SK-N-SH (cell line): ENCODE data around the gene SLCO3A1. TPM values are rescaled to one million over a fixed set of nuclear protein-coding genes. Genes with fewer than 3 reads are reported as not detected.

ENCODE experiments used
- CTCF ChIA-PET: fragments of 300-600, 350-600 bp; formaldehyde crosslinking; extraction: SDS; loops from one replicate; lab custom pipeline; 2021; lab: Yijun Ruan, JAX
- POLR2A ChIA-PET: fragments of 350-600 bp; sonication (Branson Sonifier 250); formaldehyde crosslinking; extraction: SDS; loops from one replicate; lab custom pipeline; 2020; ENCODE audit warnings: antibody characterized with exemption, inconsistent platforms; lab: Yijun Ruan, JAX
- DNase-seq: peaks from one replicate; pipeline ENCODE4 v3.0.0; 2012
- H2AFZ ChIP-seq: fragments of 200-600 bp; sonication (generic); 2 replicates; pipeline ENCODE4 v1.8.1; 2016; ENCODE audit warnings: antibody characterized with exemption, mild to moderate bottlenecking, low read depth
- H3F3A ChIP-seq: fragments of 200-600 bp; sonication (generic); replicated peaks from 2 replicates; pipeline ENCODE3; 2016; ENCODE audit warnings: antibody characterized with exemption, mild to moderate bottlenecking; ENCODE audit not compliant: insufficient read depth
- H3K27ac ChIP-seq, 2 experiments: fragments of 200-500 bp in 1 of 2; fragments of 200-600 bp in 1 of 2; sonication (Bioruptor generic) in 1 of 2; sonication (generic), shearing (Covaris generic) in 1 of 2; 2 replicates each; pipeline versions ENCODE4 v1.5.1 to v1.6.1; 2014 to 2016; ENCODE audit warnings: low read depth in 2 of 2, inconsistent platforms in 1 of 2, low read length in 1 of 2, mild to moderate bottlenecking in 1 of 2, mixed read lengths in 1 of 2
- H3K27me3 ChIP-seq: fragments of 200-600 bp; sonication (generic), shearing (Covaris generic); 2 replicates; pipeline ENCODE4 v1.6.1; 2016; ENCODE audit warnings: mixed run types; ENCODE audit not compliant: insufficient read depth
- H3K36me3 ChIP-seq, 2 experiments: fragments of 200-500 bp in 1 of 2; fragments of 200-600 bp in 1 of 2; sonication (Bioruptor generic) in 1 of 2; sonication (generic) in 1 of 2; replicated peaks in 1 of 2; 2 replicates each; pipeline versions ENCODE3 to v1.5.1; 2014 to 2016; ENCODE audit warnings: low read length in 1 of 2, mild to moderate bottlenecking in 1 of 2; ENCODE audit not compliant: insufficient read depth in 2 of 2, control insufficient read depth in 1 of 2
- H3K4me1 ChIP-seq, 2 experiments: fragments of 200-500 bp in 1 of 2; fragments of 200-600 bp in 1 of 2; sonication (Bioruptor generic) in 1 of 2; sonication (generic), shearing (Covaris generic) in 1 of 2; 2 replicates each; pipeline versions ENCODE4 v1.5.1 to v1.6.1; 2014 to 2016; ENCODE audit warnings: low read depth in 1 of 2, low read length in 1 of 2, mixed run types in 1 of 2; ENCODE audit not compliant: insufficient read depth in 2 of 2, control insufficient read depth in 1 of 2
- H3K4me2 ChIP-seq: fragments of 200-600 bp; sonication (generic), shearing (Covaris generic); 2 replicates; pipeline ENCODE4 v1.6.1; 2017; ENCODE audit warnings: mixed run types
- H3K4me3 ChIP-seq, 2 experiments: fragments of 200-500 bp in 1 of 2; fragments of 200-600 bp in 1 of 2; sonication (Bioruptor generic) in 1 of 2; sonication (generic), shearing (Covaris generic) in 1 of 2; 2 replicates each; pipeline versions ENCODE4 v1.5.1 to v1.8.1; 2014 to 2016; ENCODE audit warnings: low read depth in 2 of 2, inconsistent platforms in 1 of 2, low read length in 1 of 2, mild to moderate bottlenecking in 1 of 2, mixed read lengths in 1 of 2, moderate library complexity in 1 of 2
- H3K79me2 ChIP-seq: fragments of 200-600 bp; sonication (generic); 2 replicates; pipeline ENCODE4 v1.8.1; 2017; ENCODE audit warnings: mild to moderate bottlenecking; ENCODE audit not compliant: insufficient read depth
- H3K9ac ChIP-seq: fragments of 200-600 bp; sonication (generic); 2 replicates; pipeline ENCODE4 v1.6.1; 2017; ENCODE audit warnings: mixed run types
- H3K9me2 ChIP-seq: fragments of 200-600 bp; sonication (generic); 2 replicates; pipeline ENCODE4 v1.6.1; 2017; ENCODE audit warnings: mixed run types
- H3K9me3 ChIP-seq: fragments of 200-600 bp; sonication (generic); 2 replicates; pipeline ENCODE4 v1.6.1; 2017; ENCODE audit warnings: mixed run types, mild to moderate bottlenecking, moderate library complexity
- H4K20me1 ChIP-seq: fragments of 200-600 bp; sonication (generic); 2 replicates; pipeline ENCODE4 v1.6.1; 2017; ENCODE audit warnings: mild to moderate bottlenecking, mixed run types; ENCODE audit not compliant: insufficient read depth
- CHD2 ChIP-seq: fragments of 150-350 bp; IDR thresholded peaks from 2 replicates; pipeline ENCODE4 v1.6.1; 2018; ENCODE audit warnings: low read length; ENCODE audit not compliant: partially characterized antibody
- CTCF ChIP-seq: fragments of 200-600 bp; sonication (generic); IDR thresholded peaks from 2 replicates; pipeline ENCODE4 v1.6.1; 2017; ENCODE audit warnings: antibody characterized with exemption, mild to moderate bottlenecking, moderate library complexity
- ELF1 ChIP-seq: IDR thresholded peaks from 2 replicates; pipeline ENCODE4 v1.4.0; 2012
- EZH2phosphoT487 ChIP-seq: fragments of 200-600 bp; sonication (generic); IDR thresholded peaks from 2 replicates; pipeline ENCODE4 v1.6.1; 2017; ENCODE audit warnings: low read depth, mixed run types, mild to moderate bottlenecking, antibody characterized with exemption, moderate library complexity, borderline replicate concordance
- FOXJ3 ChIP-seq: sonication (generic); formaldehyde crosslinking; IDR thresholded peaks from 2 replicates; pipeline ENCODE4 v1.5.1; 2020; ENCODE audit warnings: mild to moderate bottlenecking, missing genetic modification reagents
- FOXM1 ChIP-seq: IDR thresholded peaks from 2 replicates; pipeline ENCODE4 v1.4.0; 2012; ENCODE audit warnings: low read depth, mild to moderate bottlenecking
- GATA2 ChIP-seq: sonication (generic); formaldehyde crosslinking; IDR thresholded peaks from 2 replicates; pipeline ENCODE4 v1.5.0; 2020; ENCODE audit warnings: mild to moderate bottlenecking, missing genetic modification reagents
- IRF3 ChIP-seq: fragments of 150-350 bp; IDR thresholded peaks from 2 replicates; pipeline ENCODE4 v1.6.1; 2016; ENCODE audit warnings: mild to moderate bottlenecking, low read depth, low read length
- JUND ChIP-seq: IDR thresholded peaks from 2 replicates; pipeline ENCODE4 v1.4.0; 2012
- MEF2A ChIP-seq: IDR thresholded peaks from 2 replicates; pipeline ENCODE4 v1.4.0; 2012; ENCODE audit warnings: low read depth, borderline replicate concordance
- NFIC ChIP-seq: IDR thresholded peaks from 2 replicates; pipeline ENCODE4 v1.4.0; 2012; ENCODE audit warnings: borderline replicate concordance
- RCOR1 ChIP-seq: fragments of 150-350 bp; IDR thresholded peaks from 2 replicates; pipeline ENCODE4 v1.6.1; 2017; ENCODE audit warnings: antibody characterized with exemption, low read length
- RFX5 ChIP-seq: IDR thresholded peaks from 2 replicates; pipeline ENCODE4 v1.6.1; 2012; ENCODE audit warnings: mild to moderate bottlenecking, improper control_type of control experiment, low read length
- RXRA ChIP-seq: IDR thresholded peaks from 2 replicates; pipeline ENCODE4 v1.4.0; 2012; ENCODE audit warnings: low read depth, mild to moderate bottlenecking, borderline replicate concordance
- TAF1 ChIP-seq: IDR thresholded peaks from 2 replicates; pipeline ENCODE4 v1.6.1; 2012; ENCODE audit warnings: low read depth, mild to moderate bottlenecking, low read length, moderate library complexity, borderline replicate concordance
- TCF12 ChIP-seq: IDR thresholded peaks from 2 replicates; pipeline ENCODE4 v1.4.0; 2012
- USF2 ChIP-seq: fragments of 150-350 bp; IDR thresholded peaks from 2 replicates; pipeline ENCODE4 v1.6.1; 2017; ENCODE audit warnings: antibody characterized with exemption, low read length, low read depth, borderline replicate concordance
- ZBTB33 ChIP-seq: IDR thresholded peaks from 2 replicates; pipeline ENCODE4 v1.4.0; 2012; ENCODE audit warnings: low read depth, borderline replicate concordance
- WGBS: methylation state at CpG from one replicate; pipeline ENCODE4 v1.1.6; 2017; ENCODE audit warnings: low lambda C conversion rate; 5-methylcytosine and 5-hydroxymethylcytosine counted together
- polyA plus RNA-seq, 3 experiments: library from polyadenylated mRNA; depleted of rRNA; stranded (reverse); fragments of >200 nt; gene quantifications; 2 replicates each; pipeline ENCODE4 v1.2.3, GENCODE V29; 2012

Gene SLCO3A1
- polyA plus RNA-seq, 1 of the 3 experiments (the other 2 are of a cell fraction) = 19.7 TPM

GRCh38 chr15:91939403-91939831, 85.9 kb downstream of the SLCO3A1 start:
- ChIA-PET POLR2A (no interaction called here), CTCF (interaction anchor here (1.3 kb wide), 2 partner anchors 9 to 139 kb away, joined by 3 to 4 read pairs; no protein-coding TSS in a partner anchor)
- WGBS = 92% methylated on average over 8 of the region's 8 CpGs
- H3K9me2 ChIP-seq = no peaks in the 10 kb centered on the region
- no peaks in the 10 kb centered on the region for H3F3A ChIP-seq
- no peak for TF ChIP-seq GATA2 (CRISPR knock-in tag)
- TF ChIP-seq JUND = no peak
- TF ChIP-seq FOXJ3 (CRISPR knock-in tag) = no peak
- no peak for TF ChIP-seq RFX5
- no peak for TF ChIP-seq IRF3
- no peak for TF ChIP-seq ELF1
- no peak for TF ChIP-seq USF2
- no peak for TF ChIP-seq RXRA
- no peak for TF ChIP-seq ZBTB33
- TF ChIP-seq RCOR1 = no peak
- TF ChIP-seq TAF1 = no peak
- no peak overlapping the region for H3K4me3 ChIP-seq
- no peaks in the 10 kb centered on the region for H3K36me3 ChIP-seq
- no peak for DNase-seq
- no peak overlapping the region for H3K27ac ChIP-seq
- H2AFZ ChIP-seq = no peak overlapping the region
- no peak overlapping the region for H3K4me2 ChIP-seq
- peaks cover 4 to 12% of the 10 kb centered on the region in 2 experiments; a peak in 2 of 4 replicates for H3K4me1 ChIP-seq
- H4K20me1 ChIP-seq = no peaks in the 10 kb centered on the region
- peaks cover 19% of the 10 kb centered on the region for H3K79me2 ChIP-seq
- H3K27me3 ChIP-seq = no peaks in the 10 kb centered on the region
- H3K9me3 ChIP-seq = no peaks in the 10 kb centered on the region
- H3K9ac ChIP-seq = no peak overlapping the region

GRCh38 chr15:91940496-91941381, 87.2 kb downstream of the SLCO3A1 start:
- TF ChIP-seq FOXJ3 (CRISPR knock-in tag) (no peak), ZBTB33 (no peak), MEF2A (no peak), RFX5 (no peak), EZH2phosphoT487 (no peak), TCF12 (no peak), CTCF (no peak), NFIC (no peak), CHD2 (no peak), FOXM1 (no peak)
- peaks cover 23% of the 10 kb centered on the region for H3K79me2 ChIP-seq

More at GRCh38 chr15:91940496-91941381, 87.2 kb downstream of the SLCO3A1 start:
- Histone ChIP-seq H3K36me3 (no peaks in the 10 kb centered on the region), H3K9ac (no peak overlapping the region), H2AFZ (no peak overlapping the region), H3K4me2 (no peak overlapping the region), H3F3A (no peaks in the 10 kb centered on the region), H3K4me1 (peaks cover 4 to 12% of the 10 kb centered on the region in 2 experiments; a peak in 2 of 4 replicates), H3K9me2 (no peaks in the 10 kb centered on the region), H4K20me1 (no peaks in the 10 kb centered on the region), H3K9me3 (no peaks in the 10 kb centered on the region), H3K4me3 (no peak overlapping the region), H3K27ac (no peak overlapping the region), H3K27me3 (no peaks in the 10 kb centered on the region)
- DNase-seq = peak; percentile 45
- POLR2A ChIA-PET = no interaction called here
- WGBS = 80% methylated on average over 8 of the region's 8 CpGs
- CTCF ChIA-PET = interaction anchor here (0.7 to 1.8 kb wide), 13 partner anchors 7 to 641 kb away, joined by 3 to 6 read pairs (median 4); no protein-coding TSS in a partner anchor
